ENCODE results near the gene ABTB2.
A peak's percentile ranks its signal among the peaks of the same experiment; 100 is the strongest.

The ABTB2 gene

DNA sequence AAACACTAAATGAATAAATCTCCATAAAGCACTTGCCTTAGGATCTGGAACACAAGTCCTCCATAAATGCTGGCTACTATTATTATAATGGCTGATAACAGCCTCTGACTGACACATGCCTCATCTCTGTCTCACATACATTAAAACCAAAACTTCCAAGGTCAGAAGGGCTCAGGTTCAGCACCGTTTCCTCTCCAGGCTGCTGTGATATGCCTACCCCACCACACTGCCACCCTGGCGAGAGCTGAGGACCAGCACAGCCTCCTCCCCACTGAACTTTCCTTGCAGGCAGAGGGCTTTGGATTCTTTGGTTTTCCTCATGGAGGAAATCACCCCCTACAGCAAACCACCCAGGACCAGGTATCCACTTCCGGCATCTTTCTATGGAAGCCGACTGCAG lies 112.8 kb downstream of the ABTB2 start:
- peak; percentile 73 for ATAC-seq
- Mint-ChIP-seq H3K4me1 (peaks cover 91% of the 10 kb centered on the region), H3K36me3 (no peaks in the 10 kb centered on the region), H3K9me3 (no peaks in the 10 kb centered on the region), H3K27ac (peak overlapping the region; percentile 40), H3K4me3 (peak overlapping the region; percentile 57)
- peak in 1 of 2 donors; percentile 59 for DNase-seq (ENCODE audit: low spot score in 2 of 2)

GRCh38 chr11:34243600-34244464 lies 114.0 kb downstream of the ABTB2 start:
- Mint-ChIP-seq H3K27ac (peak overlapping the region; percentile 67), H3K9me3 (no peaks in the 10 kb centered on the region), H3K4me3 (peak overlapping the region; percentile 57), H3K4me1 (peaks cover 87% of the 10 kb centered on the region), H3K36me3 (no peaks in the 10 kb centered on the region)
- DNase-seq (ENCODE audit: low spot score in 2 of 2), result peak in 1 of 2 donors; percentile 71
- ATAC-seq, result peak; percentile 84

DNA sequence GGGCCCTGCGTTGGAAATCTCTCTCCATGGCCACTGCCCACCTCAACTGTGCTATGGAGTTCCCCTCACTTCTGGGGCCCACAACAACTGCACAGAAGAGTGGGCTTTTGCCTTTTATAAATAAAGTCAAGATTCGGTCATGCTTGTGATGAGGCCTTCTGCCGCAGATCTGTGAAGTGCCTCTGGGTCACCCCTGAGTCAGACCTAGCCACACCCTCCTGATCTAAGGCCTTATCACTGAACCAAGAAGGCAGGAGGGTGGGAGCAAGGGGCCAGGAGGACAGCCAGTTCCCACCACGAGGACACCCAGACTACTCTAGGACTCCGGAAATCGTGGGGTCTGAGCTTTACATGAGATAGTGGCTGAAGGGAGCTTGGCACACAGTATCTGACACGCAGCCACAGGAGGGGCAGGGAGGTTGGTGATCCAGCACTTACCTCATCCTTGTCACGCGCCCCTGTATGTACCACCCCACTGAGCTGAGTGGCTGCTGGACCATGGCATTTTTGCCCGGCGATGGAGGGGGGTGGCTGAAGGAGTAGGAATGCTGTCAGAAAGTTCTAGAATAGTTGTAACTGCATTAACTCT lies 115.7 kb downstream of the ABTB2 start:
- H3K27ac Mint-ChIP-seq, result peak overlapping the region; percentile 23
- H3K9me3 Mint-ChIP-seq, result no peaks in the 10 kb centered on the region
- peak overlapping the region; percentile 57 for H3K4me3 Mint-ChIP-seq
- H3K4me1 Mint-ChIP-seq, result peaks cover 81% of the 10 kb centered on the region
- H3K36me3 Mint-ChIP-seq, result no peaks in the 10 kb centered on the region
- ATAC-seq, result peak; percentile 61
- no peak for DNase-seq (ENCODE audit: low spot score in 2 of 2)

DNA sequence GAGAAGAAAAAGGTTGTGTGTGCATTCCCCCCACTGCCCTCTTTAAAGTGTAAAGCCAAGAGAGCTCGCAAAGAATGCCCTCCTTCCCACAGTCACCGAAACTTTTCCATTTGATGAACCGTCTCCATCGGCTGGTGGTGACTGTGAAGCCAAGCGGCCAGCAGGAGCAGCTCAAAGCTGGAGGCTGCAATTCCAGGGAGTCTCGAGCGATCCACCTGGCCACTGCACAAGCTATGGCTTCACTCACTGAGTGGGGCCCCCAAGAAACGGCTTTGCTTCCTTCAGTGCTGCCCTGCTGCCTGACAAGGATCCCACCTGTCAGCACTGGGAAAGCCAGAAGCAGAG lies 117.7 kb downstream of the ABTB2 start:
- no peak for ATAC-seq
- Mint-ChIP-seq H3K4me3 (peak overlapping the region; percentile 24), H3K27ac (no peak overlapping the region), H3K4me1 (peaks cover 80% of the 10 kb centered on the region), H3K36me3 (peaks cover 10% of the 10 kb centered on the region), H3K9me3 (no peaks in the 10 kb centered on the region)
- DNase-seq (ENCODE audit: low spot score in 2 of 2), result no peak

DNA sequence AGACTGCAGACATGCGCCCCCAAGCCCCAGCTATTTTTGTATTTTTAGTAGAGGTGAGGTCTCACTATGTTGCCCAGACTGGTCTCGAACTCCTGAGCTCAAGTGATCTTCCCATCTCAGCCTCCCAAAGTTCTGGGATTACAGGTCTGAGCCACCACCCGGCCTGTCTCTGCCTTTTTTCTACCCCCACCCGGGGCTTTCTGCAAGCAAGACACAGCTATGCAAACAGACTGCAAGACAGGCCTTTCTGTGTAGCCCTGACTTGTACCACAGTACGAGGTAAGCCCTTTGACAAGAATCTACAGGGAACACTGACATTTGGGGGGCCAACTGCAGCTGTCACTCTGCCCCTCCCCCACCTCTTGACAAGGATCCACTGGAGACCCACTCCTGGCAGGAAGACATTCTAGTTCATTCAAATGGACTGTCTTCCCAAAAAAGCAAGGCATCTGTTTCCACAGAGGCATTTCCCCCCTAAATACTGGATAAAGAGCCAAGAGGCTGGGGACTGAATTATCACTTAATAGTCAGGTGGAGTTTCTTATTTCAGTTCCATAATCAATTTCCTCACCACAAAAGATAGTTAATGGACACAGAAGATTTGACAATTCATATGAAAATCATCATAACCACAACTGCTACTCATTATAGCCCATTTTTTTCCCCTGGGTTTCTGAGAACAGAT lies 118.2 kb downstream of the ABTB2 start:
- DNase-seq (ENCODE audit: low spot score in 2 of 2) (no peak), ATAC-seq (no peak)
- Mint-ChIP-seq H3K27ac (no peak overlapping the region), H3K4me3 (peak overlapping the region; percentile 24), H3K4me1 (peaks cover 78% of the 10 kb centered on the region), H3K36me3 (peaks cover 14% of the 10 kb centered on the region), H3K9me3 (no peaks in the 10 kb centered on the region)

- H3K4me3 Mint-ChIP-seq, result no peak overlapping the region
- no peak for DNase-seq (ENCODE audit: low spot score in 2 of 2)
- peaks cover 14% of the 10 kb centered on the region for H3K36me3 Mint-ChIP-seq
- H3K27ac Mint-ChIP-seq, result no peak overlapping the region
- no peak for ATAC-seq
- H3K9me3 Mint-ChIP-seq, result no peaks in the 10 kb centered on the region
- H3K4me1 Mint-ChIP-seq, result peaks cover 74% of the 10 kb centered on the region
These were observed 118.8 kb downstream of the ABTB2 start for GRCh38 chr11:34238966-34239365.

- Mint-ChIP-seq H3K4me3 (no peak overlapping the region), H3K36me3 (peaks cover 14% of the 10 kb centered on the region), H3K9me3 (no peaks in the 10 kb centered on the region), H3K4me1 (peaks cover 73% of the 10 kb centered on the region), H3K27ac (no peak overlapping the region)
- ATAC-seq (no peak), DNase-seq (ENCODE audit: low spot score in 2 of 2) (no peak)
These were observed 119.3 kb downstream of the ABTB2 start for GRCh38 chr11:34238533-34238932.

GRCh38 chr11:34236572-34236971 lies 121.2 kb downstream of the ABTB2 start:
- peaks cover 60% of the 10 kb centered on the region for H3K4me1 Mint-ChIP-seq
- H3K36me3 Mint-ChIP-seq, result peaks cover 14% of the 10 kb centered on the region
- no peak overlapping the region for H3K4me3 Mint-ChIP-seq
- H3K27ac Mint-ChIP-seq, result no peak overlapping the region
- H3K9me3 Mint-ChIP-seq, result no peaks in the 10 kb centered on the region
- DNase-seq (ENCODE audit: low spot score in 2 of 2), result no peak
- ATAC-seq, result no peak

DNA sequence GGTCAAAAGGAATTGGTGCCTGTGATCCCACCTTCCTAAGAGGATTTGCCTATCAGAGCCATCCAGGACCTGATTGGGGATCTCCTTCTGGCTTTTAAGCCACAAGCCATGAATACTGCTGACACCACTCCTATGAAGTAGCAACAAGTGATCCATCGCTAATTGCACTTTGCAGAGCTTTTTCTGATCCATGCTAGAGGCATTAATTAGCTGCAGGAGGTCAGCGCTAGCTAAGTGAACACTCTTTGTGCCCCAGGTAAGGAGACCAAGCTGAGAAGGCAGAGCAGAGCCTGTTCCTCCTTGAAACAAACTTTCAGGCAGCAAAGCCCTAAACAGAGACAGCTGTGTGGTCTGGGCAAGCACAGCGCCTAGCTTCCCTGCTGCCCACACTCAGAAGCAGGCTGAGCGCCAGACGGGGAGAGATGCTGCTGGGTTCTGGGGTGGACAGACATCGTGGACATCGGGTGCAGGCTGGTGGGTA lies 122.2 kb downstream of the ABTB2 start:
- Mint-ChIP-seq H3K9me3 (no peaks in the 10 kb centered on the region), H3K4me1 (peaks cover 61% of the 10 kb centered on the region), H3K27ac (peak overlapping the region; percentile 88), H3K4me3 (peak overlapping the region; percentile 54), H3K36me3 (peaks cover 14% of the 10 kb centered on the region)
- ATAC-seq, result no peak
- DNase-seq (ENCODE audit: low spot score in 2 of 2), result peak in 1 of 2 donors; percentile 65

DNA sequence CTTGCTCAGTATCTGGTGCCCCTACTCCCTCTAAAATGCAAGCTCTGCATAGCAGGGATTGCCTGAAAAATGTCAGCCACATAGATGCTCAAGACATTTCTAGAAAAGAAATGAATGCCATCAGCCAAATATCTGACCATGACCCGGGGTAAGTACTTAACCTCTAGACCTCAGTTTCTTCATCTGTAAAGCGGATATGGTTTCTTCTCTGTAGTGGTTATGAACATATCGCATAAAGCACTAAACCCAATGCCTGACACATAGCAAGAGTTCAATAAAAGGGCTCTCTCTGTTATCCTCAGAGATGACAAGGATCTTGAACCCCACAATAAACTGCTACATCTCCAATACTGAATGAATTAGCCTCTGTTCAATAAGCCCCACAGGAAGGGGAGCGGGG lies 122.6 kb downstream of the ABTB2 start:
- ATAC-seq, result peak; percentile 85
- no peak for DNase-seq (ENCODE audit: low spot score in 2 of 2)
- H3K36me3 Mint-ChIP-seq, result peaks cover 14% of the 10 kb centered on the region
- H3K4me3 Mint-ChIP-seq, result peak overlapping the region; percentile 54
- H3K27ac Mint-ChIP-seq, result peak overlapping the region; percentile 88
- peaks cover 61% of the 10 kb centered on the region for H3K4me1 Mint-ChIP-seq
- H3K9me3 Mint-ChIP-seq, result no peaks in the 10 kb centered on the region

- H3K27ac Mint-ChIP-seq, result peak overlapping the region; percentile 88
- peak overlapping the region; percentile 54 for H3K4me3 Mint-ChIP-seq
- H3K36me3 Mint-ChIP-seq, result peaks cover 14% of the 10 kb centered on the region
- ATAC-seq (peak; percentile 81), DNase-seq (ENCODE audit: low spot score in 2 of 2) (peak; percentile 54 to 78)
- H3K4me1 Mint-ChIP-seq, result peaks cover 58% of the 10 kb centered on the region
- H3K9me3 Mint-ChIP-seq, result no peaks in the 10 kb centered on the region
These were observed 123.6 kb downstream of the ABTB2 start for GRCh38 chr11:34234086-34234740.

DNA sequence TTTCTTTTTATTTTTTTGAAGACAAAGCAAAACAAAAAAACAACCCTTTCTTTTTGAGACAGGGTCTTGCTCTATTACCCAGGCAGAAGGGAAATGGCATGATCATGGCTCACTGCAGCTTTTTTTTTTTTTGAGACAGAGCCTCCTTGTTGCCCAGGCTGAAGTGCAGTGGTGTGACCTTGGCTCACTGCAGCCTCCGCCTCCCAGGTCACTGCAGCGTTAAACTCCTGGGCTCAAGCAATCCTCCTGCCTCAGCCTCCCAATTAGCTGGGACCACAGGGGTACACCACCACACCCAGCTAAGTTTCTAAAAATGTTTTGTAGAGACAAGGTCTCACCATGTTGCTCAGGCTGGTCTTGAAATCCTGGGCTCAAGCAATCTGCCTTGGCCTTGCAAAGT lies 124.6 kb downstream of the ABTB2 start:
- DNase-seq (ENCODE audit: low spot score in 2 of 2) (no peak), ATAC-seq (no peak)
- no peaks in the 10 kb centered on the region for H3K9me3 Mint-ChIP-seq
- H3K36me3 Mint-ChIP-seq, result peaks cover 14% of the 10 kb centered on the region
- peaks cover 49% of the 10 kb centered on the region for H3K4me1 Mint-ChIP-seq
- H3K4me3 Mint-ChIP-seq, result no peak overlapping the region
- no peak overlapping the region for H3K27ac Mint-ChIP-seq

DNA sequence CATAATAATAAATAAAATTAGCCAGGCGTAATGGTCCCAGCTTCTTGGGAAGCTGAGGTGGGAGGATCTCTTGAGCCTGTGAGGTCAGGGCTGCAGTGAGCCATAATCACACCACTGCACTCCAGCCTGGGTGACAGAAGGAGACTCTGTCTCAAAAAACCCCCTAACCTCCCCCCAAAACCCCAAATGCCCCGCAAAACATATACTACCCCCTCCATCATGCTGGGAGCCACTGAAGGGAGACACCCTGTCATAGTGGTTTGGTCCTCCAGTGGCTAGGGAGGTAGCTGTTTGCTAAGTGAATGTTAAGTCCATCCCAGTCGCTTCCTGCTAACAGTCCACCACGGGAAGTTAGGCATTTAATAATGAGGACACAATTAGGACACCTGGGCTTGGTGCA lies 125.0 kb downstream of the ABTB2 start:
- no peaks in the 10 kb centered on the region for H3K9me3 Mint-ChIP-seq
- ATAC-seq, result no peak
- DNase-seq (ENCODE audit: low spot score in 2 of 2), result no peak
- peaks cover 14% of the 10 kb centered on the region for H3K36me3 Mint-ChIP-seq
- H3K4me3 Mint-ChIP-seq, result no peak overlapping the region
- H3K27ac Mint-ChIP-seq, result no peak overlapping the region
- H3K4me1 Mint-ChIP-seq, result peaks cover 45% of the 10 kb centered on the region

DNA sequence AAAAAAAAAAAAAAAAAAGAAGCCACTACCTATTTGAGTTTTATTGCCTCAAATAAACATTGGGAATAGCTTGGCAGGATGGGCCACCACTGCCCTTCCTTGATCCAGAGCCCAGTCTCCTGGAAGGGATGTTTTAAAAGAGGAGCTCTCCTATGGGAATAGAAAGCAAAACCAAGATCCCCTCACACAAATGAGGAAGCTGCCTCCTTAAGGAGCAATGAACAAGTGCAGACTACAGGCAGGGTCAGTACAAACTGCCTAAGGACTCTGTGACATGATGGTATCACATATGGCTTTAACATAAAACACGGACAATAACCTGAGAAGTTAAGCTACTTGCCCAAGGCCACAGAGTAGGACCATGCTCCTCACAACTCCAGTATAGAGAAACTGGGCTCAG lies 131.6 kb downstream of the ABTB2 start:
- no peak for DNase-seq (ENCODE audit: low spot score in 2 of 2)
- H3K36me3 Mint-ChIP-seq, result no peaks in the 10 kb centered on the region
- H3K27ac Mint-ChIP-seq, result no peak overlapping the region
- no peak for ATAC-seq
- H3K4me1 Mint-ChIP-seq, result peaks cover 18% of the 10 kb centered on the region
- no peaks in the 10 kb centered on the region for H3K9me3 Mint-ChIP-seq
- H3K4me3 Mint-ChIP-seq, result no peak overlapping the region

- Mint-ChIP-seq H3K36me3 (no peaks in the 10 kb centered on the region), H3K9me3 (no peaks in the 10 kb centered on the region), H3K4me3 (no peak overlapping the region), H3K4me1 (peaks cover 7% of the 10 kb centered on the region), H3K27ac (no peak overlapping the region)
- ATAC-seq (no peak), DNase-seq (ENCODE audit: low spot score in 2 of 2) (no peak)
These were observed 132.7 kb downstream of the ABTB2 start for GRCh38 chr11:34225091-34225490.
